IPS DF 4.7 (cell line): Measurements from ENCODE around the gene RIPOR2.
"Not testable (repeated sequence)": the region's sequence is repeated elsewhere in the genome, so short reads cannot be mapped to it uniquely, and the experiment has no call there.

Experiments
- DNase-seq: peaks from one replicate; pipeline ENCODE4 v3.0.0-alpha.2; 2013; ENCODE audit warnings: low spot score; ENCODE audit errors: extremely low read depth

RIPOR2 gene

GRCh38 chr6:24903681-24904080 is 32.1 kb downstream of the RIPOR2 start:
- no peak for DNase-seq

- DNase-seq = no peak
Observed at GRCh38 chr6:24902782-24903181, 33.0 kb downstream of the RIPOR2 start.

- no peak for DNase-seq
Observed at GRCh38 chr6:24901698-24902328, 33.9 kb downstream of the RIPOR2 start.

- DNase-seq = no peak
Observed at GRCh38 chr6:24900917-24901697, 34.7 kb downstream of the RIPOR2 start.

GRCh38 chr6:24899997-24900325 is 35.8 kb downstream of the RIPOR2 start:
- no peak for DNase-seq

- no peak for DNase-seq
Observed at GRCh38 chr6:24899136-24899996, 36.4 kb downstream of the RIPOR2 start.

- DNase-seq = no peak
Observed at GRCh38 chr6:24898676-24899075, 37.1 kb downstream of the RIPOR2 start.

- no peak for DNase-seq
Observed at GRCh38 chr6:24897186-24897585, 38.6 kb downstream of the RIPOR2 start.

GRCh38 chr6:24893342-24893850 is 42.4 kb downstream of the RIPOR2 start:
- no peak for DNase-seq

GRCh38 chr6:24891004-24891403 is 44.8 kb downstream of the RIPOR2 start:
- no peak for DNase-seq

- DNase-seq = no peak
Observed at GRCh38 chr6:24890471-24890870, 45.3 kb downstream of the RIPOR2 start.

GRCh38 chr6:24888715-24889370 is 46.9 kb downstream of the RIPOR2 start:
- no peak for DNase-seq

GRCh38 chr6:24887545-24888140 is 48.1 kb downstream of the RIPOR2 start:
- no peak for DNase-seq

GRCh38 chr6:24883618-24884017 is 52.1 kb downstream of the RIPOR2 start:
- no peak for DNase-seq

- no peak for DNase-seq
Observed at GRCh38 chr6:24882835-24883555, 52.8 kb downstream of the RIPOR2 start.

- DNase-seq = no peak
Observed at GRCh38 chr6:24882295-24882694, 53.5 kb downstream of the RIPOR2 start.

- no peak for DNase-seq
Observed at GRCh38 chr6:24881376-24881775, 54.4 kb downstream of the RIPOR2 start.

- DNase-seq = no peak
Observed at GRCh38 chr6:24880451-24880850, 55.3 kb downstream of the RIPOR2 start.

GRCh38 chr6:24879351-24879750 is 56.4 kb downstream of the RIPOR2 start:
- no peak for DNase-seq

GRCh38 chr6:24877747-24878146 is 58.0 kb downstream of the RIPOR2 start:
- DNase-seq = not testable (repeated sequence)
